ENCODE measurements around the gene PACSIN1. TPM values are rescaled to one million over a fixed set of nuclear protein-coding genes. Genes with fewer than 3 reads are reported as not detected.
"Not testable (repeated sequence)": the region's sequence is repeated elsewhere in the genome, so short reads cannot be mapped to it uniquely, and the experiment has no call there.

PACSIN1 gene
- polyA plus RNA-seq, 3 donors = 0.80 to 0.96 (median 0.84) TPM

- DNase-seq = no peak
These were observed 19.6 kb downstream of the PACSIN1 start for GRCh38 chr6:34485321-34486060.

DNA sequence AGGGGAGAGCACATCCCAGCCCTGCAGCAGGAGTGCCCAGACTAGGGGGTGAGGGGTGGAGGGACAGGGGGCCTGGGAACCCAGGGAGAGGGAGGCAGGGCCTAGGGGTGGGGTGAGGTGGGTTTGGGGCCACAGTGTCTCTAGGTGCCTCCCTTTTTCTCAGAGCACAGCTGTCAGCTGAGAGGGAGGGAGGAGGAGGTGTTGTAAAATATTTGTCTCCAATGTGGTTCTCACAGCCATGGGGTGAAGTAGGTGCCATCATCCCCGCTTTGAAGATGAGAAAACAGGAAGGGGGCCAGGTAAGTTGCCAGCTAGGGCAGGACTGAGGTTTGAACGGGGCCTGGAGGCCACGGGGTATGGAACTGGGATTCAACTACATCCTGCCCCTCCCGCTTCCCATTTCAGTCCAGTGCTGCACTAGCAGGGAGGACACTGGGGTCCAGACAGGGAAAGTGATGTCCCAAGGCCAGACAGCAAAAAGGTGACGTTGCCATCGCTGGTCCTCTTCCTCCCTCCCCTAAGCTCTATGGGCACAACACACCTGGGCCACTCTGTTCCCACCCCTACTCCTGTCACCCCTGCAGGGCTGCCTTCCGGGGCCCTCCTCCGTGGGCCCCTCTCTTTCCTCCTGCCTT lies 20.3 kb downstream of the PACSIN1 start:
- no peak for DNase-seq

GRCh38 chr6:34486886-34487285 lies 21.0 kb downstream of the PACSIN1 start:
- not testable (repeated sequence) for DNase-seq

DNA sequence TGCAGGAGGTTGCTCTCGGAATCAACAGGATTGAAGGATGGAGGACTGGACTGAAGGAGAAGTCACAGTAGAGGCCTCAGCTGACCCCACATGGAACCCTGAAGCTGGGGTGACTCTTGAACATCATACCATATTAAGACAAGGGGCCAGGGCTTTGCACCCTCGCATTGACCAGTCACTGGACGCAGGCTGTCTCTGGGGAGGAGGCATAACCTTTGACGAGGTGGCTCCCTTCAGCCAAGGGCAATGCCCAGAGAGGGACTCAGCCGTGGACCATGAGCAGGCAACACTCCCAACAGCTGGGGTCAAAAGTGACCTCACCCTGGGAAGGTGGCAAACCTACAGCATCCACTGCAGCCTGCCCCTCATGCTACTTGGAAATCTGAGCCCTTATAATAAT lies 21.7 kb downstream of the PACSIN1 start:
- DNase-seq = no peak

DNA sequence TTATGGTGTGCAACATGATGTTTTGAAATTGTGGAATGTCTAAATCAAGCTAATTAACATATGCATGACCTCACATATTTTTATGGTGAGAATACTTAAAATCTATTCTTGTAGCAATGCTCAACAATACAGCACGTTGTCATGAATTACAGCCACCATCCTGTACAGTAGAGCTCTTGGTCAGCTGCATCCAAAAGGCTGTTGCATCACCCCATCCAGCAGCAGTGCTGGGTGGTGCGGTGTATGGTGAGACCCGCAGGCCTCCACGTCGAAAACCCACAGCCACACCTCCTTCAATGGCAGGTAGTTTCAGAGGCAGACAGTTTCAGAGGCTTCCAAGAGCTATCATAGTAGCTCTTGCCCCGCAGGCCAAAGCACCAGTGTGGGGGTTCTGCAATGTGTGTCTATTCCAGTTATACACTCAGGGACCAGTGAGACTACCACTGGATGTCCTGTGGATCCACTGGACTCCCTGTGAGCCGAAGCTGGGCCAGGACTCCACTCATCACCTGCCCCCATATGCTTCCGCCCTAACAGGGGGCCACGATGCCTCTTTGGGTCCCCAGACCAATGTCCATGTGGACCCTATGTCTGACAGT lies 23.4 kb downstream of the PACSIN1 start:
- no peak for DNase-seq

- DNase-seq = no peak
These were observed 24.7 kb downstream of the PACSIN1 start for GRCh38 chr6:34490390-34491090.

DNA sequence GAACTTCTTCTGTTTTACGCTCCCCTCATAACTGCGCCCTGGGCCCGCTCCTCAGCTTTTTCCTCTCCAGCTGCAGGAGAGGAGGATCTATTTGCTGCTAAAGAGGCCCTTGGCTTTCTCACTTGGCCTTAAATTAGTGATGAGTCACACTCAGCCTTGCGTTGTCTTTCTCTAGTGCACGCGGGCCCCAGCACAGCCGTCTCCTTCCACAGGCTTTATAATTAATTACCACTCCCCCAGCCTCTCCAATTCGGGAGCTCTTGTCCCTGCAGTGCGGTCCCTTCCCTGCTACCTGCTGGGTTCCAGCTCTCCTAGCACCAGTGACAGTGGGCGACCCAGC lies 25.2 kb downstream of the PACSIN1 start:
- DNase-seq = no peak

DNA sequence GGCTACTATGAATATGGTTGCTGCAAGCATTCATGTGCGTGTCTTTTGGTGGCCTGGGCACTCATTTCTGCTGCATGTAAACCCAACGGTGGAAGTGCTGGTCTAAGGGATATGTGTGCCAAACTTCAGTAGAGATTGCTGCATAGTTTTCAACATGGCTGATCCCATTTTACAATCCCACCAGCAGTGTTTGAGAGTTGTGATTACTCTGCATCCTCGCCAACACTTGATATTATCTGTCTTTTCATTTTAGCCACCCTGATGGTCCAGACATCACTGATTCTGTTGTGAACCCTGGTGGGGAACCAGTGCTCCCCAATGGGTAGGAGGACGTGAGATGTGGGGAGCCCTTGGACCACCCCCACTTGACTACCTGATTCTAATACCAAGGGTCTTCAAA lies 27.5 kb downstream of the PACSIN1 start:
- no peak for DNase-seq

DNA sequence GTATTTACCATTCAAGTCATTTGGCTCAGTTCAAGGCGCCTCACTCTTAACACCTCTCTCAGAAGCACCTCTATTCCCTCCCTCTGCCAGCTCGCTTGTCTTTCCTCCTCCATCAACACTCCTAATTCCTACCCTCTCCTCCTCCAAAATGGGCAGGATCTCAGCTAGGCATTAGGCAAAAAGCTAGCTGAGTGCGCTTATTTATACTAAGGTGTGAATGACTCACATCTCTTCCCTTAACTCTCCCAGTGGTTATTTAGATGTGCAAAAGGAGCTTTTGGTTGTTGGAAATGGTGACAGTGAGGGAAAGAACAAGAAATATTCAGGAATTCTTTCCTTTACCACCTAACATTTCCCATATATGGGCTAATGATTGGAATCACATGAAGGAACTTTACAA lies 29.1 kb downstream of the PACSIN1 start:
- DNase-seq = no peak

- no peak for DNase-seq
These were observed 30.3 kb downstream of the PACSIN1 start for GRCh38 chr6:34496103-34496685.

- no peak for DNase-seq
These were observed 31.5 kb downstream of the PACSIN1 start for GRCh38 chr6:34497411-34497810.

DNA sequence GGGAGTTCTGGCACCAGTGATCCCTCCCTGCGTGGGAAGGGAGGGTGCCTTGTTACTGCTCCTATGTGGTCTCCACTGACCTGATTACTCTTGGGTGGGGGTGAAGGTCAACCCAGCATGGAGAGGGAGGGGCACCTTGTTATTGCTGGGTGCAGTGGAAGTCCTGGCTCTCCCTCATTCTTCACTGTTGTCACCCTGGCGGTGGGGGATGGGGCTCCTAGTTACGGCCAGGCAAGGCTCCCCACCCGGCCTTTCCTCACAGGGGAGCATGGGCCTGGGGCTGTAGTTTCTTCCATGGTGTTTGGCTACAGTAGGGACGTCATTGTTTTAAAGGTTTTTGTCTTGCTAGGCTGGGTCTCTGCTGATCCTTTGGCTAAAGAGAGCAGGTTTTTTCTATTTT lies 40.8 kb downstream of the PACSIN1 start:
- DNase-seq = no peak

- no peak for DNase-seq
These were observed 42.5 kb downstream of the PACSIN1 start for GRCh38 chr6:34508425-34508824.

DNA sequence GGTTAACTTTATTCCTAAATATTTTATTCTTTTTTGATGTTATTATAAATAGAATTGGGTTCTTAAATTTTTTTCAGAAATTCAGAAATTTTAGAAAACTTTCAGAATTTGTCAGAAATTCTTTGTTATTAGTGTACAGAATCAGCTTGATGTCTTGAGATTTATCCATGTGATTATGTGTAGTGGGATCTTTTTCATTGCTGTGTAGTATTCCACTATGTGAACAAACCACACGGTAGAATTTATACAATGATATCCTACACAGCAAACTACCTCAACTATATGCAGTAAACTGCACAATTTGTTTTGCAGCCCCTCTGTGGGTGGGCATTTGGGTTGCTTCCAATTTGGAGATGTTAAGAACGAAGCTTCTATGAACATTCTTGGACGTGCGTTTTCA lies 43.9 kb downstream of the PACSIN1 start:
- no peak for DNase-seq

DNA sequence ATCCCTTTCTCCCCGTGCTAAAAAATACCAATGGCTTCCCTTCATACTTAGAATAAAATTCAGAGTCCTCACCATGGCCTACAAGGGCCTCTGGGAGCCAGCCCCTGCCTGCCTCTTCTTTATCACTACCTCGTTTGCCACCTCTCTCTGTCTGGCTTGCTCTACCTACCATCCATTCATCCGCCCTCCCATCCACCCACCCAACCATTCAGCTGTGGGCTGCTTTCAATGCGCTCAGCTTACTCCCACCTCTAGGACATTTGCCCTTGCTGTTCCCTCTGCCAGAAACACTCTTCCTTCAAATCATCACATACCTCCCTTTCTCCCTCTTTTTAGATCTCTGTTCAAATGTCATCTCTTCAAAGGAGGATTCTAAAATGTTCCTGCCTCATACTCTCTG lies 44.4 kb downstream of the PACSIN1 start:
- DNase-seq = no peak

DNA sequence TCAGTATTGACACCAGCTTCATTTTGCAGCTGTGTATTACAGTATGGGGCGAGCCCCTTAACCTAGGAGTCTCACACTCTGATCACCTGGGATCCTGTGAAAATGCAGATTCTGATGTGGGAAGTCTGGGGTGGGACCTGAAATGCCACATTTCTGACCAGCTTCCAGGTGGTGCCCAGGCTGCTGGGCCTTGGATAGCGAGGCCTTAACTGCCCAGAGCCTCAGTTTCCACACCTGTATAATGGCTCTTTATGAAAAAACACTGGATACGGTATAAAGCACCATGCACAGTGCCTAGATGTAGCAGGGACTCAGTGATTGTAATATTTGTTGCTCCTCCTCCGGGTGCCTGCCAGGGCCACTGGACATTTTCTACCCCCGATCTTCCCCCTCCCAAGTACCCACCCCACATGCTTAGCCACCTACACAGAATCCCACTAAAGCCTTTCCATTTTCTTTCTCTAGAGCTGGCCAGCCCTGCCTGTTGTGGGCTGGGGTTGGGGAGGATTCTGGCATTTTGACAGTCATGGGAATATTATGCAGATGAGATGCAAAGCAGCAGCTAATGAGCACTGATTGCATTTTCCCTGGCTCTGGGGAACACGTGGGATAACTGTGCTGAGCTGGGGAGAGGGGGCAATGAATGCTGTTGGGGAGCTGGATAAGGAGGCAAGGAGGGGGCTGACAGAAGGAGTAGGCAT lies 45.5 kb downstream of the PACSIN1 start:
- DNase-seq = no peak

GRCh38 chr6:34511915-34512737 lies 46.2 kb downstream of the PACSIN1 start:
- DNase-seq = no peak

DNA sequence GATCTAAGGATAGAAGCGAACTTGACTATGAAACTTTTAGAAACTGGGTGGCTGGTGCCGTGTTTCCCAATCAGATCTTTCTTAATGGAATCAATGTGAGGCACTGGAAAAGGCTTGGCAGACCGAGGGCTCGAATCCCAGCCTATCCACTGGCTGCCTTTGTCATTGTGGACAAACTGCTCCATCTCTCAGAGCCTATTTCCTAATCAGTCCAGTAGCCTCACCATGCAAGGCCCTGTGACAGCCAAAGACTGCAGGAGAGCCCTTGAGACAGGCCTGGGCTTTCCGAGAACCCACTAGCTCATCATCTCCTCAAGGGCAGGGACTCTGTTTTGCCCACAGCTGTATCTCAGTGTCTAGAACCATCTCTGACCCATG lies 46.9 kb downstream of the PACSIN1 start:
- no peak for DNase-seq

- DNase-seq = no peak
These were observed 47.8 kb downstream of the PACSIN1 start for GRCh38 chr6:34513646-34514045.

- no peak for DNase-seq
These were observed 48.2 kb downstream of the PACSIN1 start for GRCh38 chr6:34514112-34514511.

Data from renal pelvis (tissue), 4 donors.